ENCODE measurements around the gene SRRM5.
"Not testable (repeated sequence)": the region's sequence is repeated elsewhere in the genome, so short reads cannot be mapped to it uniquely, and the experiment has no call there.

Gene SRRM5

DNA sequence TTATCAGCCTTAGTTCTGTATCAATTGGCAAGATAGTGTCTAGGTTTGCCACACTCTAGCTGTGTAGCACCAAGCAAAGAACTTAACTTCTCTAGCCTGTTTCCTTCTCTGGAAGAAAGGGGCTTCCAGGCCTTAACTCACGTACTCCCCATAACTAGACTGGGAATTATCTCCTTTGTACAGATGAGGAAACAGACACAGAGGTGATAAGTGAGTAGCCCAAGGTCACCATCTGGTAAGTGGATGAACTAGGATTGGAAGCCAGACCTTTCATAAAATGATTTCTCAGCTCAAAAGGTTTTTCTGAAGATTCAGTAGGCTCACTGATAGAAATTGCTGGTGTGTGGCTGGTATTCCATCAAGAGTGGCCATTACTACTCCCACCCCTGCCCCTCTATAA lies 4.4 kb downstream of the SRRM5 start:
- no peak for DNase-seq (ENCODE audit: low read depth)

DNA sequence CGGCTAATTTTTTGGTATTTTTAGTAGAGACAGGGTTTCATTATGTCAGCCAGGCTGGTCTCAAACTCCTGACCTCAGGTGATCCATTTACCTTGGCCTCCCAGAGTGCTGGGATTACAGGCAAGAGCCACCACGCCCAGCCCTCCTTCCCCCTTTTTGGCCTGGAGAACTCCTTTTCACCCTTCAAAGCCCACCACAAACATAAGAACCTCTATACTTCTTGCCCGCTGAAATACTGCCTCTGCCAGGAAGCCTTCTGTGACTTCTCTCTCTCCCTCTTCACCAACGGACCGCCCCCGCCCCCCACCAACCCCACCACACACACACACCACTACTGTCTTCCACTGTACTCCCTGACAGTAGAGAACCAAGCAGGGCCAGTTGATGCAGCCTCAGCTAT lies 5.1 kb downstream of the SRRM5 start:
- DNase-seq (ENCODE audit: low read depth) = no peak

DNA sequence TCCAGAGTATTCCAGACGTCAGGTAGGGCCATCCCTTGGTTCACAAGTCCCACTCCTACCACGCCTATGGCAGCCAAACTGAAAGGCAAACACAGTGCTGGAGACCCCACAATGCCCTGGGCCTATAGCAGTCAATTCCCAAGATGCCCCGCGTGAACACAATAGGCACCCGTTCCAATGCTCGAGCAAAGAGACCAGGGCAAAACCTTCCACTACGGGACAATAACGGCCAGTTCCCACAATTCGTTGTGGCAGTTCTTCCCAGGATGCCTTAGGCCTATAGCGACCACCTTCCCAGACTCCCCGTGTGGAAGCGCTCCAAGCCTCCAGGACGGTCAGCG lies 7.0 kb downstream of the SRRM5 start:
- peak; percentile 55 for DNase-seq (ENCODE audit: low read depth)

DNA sequence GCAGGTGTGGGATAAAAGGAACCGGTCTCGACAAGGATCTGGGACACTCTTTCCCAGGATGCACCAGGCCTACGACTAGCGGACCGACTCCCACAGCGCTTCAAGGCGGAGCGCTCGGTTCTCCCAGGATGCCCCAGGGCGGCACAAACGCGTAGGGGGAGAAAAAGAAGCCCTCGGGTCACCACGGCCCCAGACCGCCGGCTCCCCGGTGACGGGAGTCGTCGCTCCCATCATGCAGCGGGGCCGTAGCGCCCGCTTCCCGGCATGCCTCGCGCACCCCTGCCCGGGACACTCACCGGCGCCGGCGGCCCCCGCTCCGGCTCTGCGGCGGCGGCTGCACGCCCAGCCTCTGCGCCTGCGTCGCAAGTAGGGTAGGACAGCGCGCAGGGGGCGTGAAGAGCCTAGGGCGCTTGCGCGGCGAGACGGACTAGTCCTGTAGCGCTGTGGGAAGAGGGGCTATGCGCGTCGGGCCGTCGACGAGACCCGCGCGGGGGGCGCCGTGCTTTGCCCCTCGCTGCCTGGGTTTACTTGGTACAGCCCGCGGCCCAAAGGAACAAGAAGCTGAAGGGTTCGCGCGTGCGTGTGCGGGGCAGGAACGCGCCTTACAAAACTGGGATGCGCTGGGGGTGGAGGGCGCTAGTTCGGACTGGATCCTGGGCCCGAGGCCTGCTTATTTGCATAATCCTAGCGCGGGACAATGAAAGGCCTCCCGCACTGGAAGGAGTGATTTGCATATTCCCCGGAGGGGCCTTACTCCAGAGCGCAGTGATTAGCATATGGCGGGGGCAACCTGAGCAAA lies 7.6 kb downstream of the SRRM5 start, which contains the start of gene ZNF428:
Gene ZNF428 (minus strand): TSS at position 368 of the 799 bp plus-strand sequence. CDS start 5,325 bp downstream, outside the sequence.
- DNase-seq (ENCODE audit: low read depth) = peak; percentile 87

DNA sequence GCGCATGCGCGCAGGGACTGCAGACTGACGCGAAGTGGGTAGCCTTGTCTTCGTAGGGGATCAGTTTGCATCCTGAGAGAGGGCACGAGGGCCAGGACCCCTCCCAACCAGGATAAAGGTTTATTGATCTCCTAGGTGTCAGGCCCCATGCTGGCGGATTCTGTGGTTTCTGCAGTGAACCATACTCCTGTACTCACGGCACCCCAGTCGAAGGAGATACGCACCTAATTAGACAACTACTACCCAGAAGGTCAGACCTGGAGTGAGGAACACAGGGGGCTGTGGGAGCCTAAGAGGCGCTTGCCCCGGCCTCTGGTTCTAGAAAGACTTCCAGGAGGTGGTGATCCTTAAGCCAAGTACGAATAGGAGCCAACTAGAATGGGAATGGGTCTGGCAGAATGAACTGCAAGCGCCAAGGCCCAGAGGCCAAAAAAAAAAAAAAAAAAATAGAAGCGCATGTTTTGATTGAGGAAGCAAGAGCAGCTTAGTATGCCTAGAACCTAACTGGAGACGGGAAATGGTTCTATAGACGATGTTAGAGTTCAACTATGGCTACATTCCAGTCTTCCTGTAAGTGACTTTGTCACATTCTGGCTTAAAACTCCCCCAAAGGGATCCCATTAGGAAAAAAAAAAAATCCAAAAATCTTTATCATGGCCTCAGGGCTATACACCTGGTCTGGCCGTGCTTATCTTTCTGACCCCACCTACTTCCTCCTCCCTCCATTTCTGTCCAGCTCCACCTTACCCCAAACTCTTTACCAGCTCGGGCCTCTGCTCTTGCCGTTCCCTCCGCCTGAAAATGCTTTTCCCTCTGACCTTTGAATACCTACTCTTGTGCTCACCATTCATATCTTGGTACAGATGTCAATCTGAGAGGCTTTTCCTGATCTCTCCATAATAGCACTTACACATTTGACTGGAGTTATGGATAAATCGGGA lies 8.4 kb downstream of the SRRM5 start:
- DNase-seq (ENCODE audit: low read depth) = no peak

DNA sequence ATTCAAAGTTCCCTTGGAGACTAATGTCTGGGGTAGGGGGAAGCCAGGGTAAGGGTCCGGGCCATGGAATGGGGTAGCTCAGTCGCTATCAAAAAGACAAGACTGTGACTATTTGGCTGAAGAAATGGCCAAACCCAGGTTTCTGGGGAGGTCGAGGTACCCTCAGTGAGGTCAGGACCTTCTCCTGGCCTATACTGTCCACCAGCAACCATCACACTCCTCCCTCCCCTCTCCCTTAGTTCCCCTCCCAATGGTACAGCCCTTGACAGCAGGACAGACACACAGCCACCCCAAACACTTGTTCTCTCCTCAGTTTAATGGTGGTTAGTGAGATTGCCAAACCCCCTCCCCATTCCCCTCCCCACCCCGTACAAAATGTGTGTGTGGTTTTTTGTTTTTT lies 10.2 kb downstream of the SRRM5 start:
- DNase-seq (ENCODE audit: low read depth) = no peak

DNA sequence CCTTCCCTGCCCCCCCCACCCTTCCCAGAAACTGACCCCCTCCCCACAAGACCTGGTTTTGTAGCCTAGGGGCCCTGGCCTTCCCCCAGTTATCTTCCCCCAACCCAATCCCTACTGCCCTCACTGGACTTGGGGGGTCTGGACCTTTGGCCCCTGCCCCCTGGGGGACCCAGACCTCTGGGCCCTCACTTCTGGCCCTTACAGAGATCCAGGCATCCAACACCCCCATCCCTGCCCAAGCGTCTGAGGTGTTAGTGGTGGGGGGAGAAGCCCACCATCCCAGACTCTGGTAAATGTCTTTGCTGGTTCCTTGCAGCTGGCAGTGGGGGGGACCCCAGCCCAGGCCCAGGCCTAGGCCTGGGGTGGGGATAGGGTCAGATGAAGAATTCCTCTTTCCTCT lies 11.1 kb downstream of the SRRM5 start:
- no peak for DNase-seq (ENCODE audit: low read depth)

DNA sequence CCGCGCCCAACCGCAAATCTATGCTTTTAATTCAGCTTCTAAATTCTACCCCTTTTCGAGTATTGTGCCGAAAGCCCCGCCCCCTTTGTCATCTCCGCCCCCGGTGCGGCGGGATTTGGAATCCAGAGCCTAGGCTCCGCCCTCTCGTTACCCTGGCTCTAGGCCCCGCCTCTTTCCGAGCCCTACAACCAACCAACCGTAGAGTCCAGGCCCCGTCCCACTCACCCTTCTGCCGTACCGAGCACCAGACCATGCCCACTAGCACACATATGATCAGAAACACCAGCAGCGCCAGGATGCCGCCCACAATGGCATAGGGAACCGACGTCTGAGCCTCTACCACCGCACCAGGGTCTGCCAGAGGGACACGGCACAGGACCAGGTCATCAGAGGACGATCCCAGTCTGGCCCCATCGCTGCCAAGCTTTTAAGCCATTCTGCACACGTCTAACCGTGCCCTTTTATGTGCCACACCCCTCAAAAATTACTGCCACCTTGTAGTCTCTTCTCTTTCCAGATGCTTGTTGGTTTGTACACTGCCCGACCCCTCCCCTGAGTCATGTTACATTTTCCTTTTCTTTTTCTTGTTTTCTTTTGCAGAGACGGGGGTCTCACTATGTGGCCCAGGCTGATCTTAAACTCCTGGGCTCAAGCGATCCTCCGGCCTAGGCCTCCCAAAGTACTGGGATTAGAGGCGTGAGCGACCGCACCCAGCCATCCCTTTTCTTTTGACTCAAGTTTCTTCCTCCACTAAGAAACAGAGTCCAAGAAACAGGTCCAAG lies 12.2 kb downstream of the SRRM5 start:
- no peak for DNase-seq (ENCODE audit: low read depth)

DNA sequence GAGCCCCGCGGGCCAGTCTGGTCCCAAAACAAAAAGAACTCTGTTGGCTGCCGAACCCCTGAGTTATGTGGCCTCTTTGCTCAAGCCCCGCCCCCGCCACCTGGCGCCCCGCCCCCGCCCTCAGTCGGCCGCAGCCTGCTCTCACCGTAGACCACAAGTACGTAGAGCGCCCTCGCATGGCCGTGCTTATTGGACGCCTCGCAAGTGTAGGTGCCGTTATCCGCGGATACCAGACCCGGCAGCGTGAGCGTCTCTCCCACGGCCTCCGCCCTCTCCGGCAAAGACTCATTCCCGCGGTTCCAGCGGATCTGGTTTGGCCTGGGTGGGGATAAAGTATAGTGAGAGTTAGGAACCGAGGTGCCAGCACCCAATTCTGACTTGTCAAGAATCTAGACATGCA lies 13.0 kb downstream of the SRRM5 start:
- no peak for DNase-seq (ENCODE audit: low read depth)

DNA sequence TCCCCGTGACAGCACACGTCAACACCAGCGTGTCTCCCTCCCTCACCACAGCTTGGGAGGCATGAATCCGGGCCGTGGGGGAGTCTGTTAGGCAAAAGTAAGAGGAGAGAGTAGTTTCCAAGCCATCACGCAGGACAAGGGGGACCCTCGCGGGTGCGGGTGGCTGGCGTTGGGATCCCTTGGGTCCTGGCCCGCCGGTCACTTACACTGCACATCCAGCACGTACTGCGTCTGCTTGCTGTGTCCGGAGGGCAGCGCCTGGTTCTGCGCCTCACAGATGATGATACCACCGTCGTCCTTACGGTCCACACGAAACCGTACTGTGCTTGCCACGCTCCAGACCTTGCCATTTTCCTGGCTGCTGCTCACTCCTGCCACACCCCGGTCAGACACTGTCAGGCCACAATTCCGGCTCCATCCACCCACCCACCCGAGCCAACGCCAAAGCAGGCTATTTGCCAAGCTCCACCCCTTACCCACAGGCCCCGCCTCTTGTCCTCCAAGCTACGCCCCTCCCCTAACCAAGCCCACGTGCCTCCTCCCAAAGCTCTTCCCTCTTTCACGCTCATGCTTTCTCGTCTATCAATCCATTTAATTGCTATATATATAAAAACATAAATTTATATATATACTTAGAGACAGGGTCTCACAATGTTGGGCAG lies 14.2 kb downstream of the SRRM5 start:
- peak; percentile 18 for DNase-seq (ENCODE audit: low read depth)

DNA sequence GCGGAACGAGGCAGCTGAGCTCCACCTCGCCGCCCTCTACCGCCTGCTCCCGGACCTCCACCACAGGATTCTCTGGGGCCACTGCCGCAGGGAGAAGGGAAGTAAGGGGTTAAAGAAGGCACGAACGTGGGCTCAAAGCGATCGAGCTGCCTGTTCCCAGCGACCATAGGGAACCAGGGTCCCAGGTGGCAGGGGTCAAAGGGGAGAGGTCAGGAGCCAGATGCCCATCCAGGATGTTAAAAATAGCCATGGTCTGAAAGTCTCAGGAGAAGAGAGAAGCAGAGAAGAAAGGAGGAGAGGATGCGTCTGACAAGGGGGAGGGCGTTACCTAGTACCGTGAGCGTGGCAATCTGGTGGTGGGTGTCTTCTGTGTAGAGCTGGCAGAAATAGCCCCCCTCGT lies 14.9 kb downstream of the SRRM5 start:
- no peak for DNase-seq (ENCODE audit: low read depth)

DNA sequence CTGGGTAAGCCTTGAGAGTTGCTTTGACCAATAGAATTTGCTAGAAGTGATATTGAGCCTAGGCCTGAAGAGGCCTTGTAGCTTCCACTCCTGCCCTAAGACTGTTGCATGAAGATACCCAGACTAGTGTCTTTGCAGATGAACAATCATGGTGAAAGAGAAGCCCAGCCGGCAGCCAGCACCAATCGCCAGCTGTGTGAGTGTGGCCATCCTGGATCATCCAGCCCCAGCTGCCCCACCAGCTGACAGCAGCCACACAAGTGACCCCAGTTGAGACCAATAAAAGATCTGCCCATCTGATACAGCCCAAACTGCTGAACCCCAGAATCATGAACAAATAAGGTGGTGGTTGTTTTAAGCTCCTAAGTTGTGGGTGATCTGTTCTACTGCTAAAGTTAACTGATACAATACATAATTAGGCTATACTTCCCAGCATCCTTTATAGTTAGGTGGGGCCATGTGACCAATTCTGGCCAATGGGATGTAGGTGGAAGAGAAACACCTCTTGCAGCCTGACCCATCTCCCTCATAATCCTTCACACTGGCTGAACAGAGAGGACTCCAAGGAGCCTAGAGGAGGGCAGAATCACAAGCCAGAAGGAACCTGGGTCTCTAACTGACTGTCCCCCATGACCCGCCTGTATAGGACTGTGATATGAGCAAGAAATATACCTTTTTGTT lies 16.9 kb downstream of the SRRM5 start:
- DNase-seq (ENCODE audit: low read depth) = no peak

DNA sequence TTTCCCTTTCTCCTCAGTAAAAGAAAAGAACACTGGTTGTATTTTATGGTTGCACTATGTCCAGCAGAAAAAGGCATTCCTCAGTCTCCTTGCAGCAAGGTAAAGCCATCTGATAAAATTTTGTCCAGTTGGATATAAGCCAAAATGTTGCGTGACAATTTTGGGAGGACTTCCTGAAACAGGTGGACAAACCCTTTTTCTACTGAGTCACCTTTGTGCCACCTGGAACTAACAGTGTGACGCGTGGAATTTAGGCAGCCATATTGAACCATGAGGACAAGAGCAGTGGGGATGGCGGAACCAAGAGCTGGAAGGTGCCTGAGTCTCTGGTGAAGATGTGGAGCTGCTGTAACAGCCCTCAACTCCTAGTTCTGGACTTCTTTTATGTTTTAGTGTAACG lies 19.6 kb downstream of the SRRM5 start:
- no peak for DNase-seq (ENCODE audit: low read depth)

DNA sequence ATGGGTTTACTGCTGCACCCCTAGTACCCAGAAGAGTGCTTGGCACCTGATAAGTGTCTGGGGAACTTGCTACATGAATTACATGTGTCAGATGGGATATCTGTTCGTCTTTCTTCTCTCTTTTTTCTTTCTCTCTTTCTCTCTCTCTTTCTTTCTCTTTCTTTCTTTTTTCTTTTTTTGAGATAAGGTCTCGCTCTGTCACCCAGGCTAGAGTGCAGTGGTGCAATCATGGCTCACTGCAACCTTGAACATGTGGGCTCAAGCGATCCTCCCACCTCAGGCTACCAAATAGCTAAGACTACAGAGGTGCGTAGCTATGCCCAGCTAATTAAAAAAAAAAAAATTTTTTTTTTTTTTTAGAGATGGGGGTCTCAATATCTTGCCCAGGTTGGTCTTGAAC lies 21.6 kb downstream of the SRRM5 start:
- no peak for DNase-seq (ENCODE audit: low read depth)

DNA sequence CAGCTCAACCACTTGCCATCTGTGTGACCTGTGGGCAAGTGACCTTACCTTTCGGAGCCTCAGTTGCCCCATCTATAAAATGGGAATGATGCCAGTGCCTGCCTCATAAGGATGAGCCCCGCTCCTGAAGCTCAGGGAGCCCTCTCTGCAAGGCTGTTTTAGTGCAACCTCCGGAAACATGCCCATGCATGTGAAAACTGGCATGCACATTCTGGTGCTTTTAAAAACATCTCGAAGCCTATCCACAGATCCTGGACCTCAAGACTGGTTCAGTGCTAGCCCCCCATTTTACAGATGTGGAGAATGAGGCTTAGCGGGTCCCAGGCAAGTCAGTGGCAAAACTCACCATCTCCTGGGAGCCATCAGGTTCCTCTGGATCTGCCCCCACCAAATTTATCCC lies 22.2 kb downstream of the SRRM5 start:
- no peak for DNase-seq (ENCODE audit: low read depth)

DNA sequence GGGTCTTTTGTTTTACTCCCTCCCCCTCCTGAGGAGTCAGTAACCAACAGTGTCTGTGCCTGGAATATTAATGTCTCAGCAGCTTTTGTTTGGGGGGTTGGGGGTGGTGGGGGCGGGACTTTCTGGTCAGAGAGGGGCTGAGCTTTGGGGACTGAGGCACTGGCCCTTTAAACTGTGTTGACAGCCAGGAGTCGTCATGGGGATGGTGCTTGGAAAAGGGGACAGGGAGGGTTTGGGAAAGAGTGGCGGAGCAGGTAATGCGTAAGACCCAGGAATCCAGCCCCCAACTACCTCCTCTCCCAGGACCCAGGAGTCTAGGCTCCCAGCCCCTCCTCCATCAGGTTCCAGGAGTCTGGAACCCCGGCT lies 22.6 kb downstream of the SRRM5 start:
- DNase-seq (ENCODE audit: low read depth) = no peak

DNA sequence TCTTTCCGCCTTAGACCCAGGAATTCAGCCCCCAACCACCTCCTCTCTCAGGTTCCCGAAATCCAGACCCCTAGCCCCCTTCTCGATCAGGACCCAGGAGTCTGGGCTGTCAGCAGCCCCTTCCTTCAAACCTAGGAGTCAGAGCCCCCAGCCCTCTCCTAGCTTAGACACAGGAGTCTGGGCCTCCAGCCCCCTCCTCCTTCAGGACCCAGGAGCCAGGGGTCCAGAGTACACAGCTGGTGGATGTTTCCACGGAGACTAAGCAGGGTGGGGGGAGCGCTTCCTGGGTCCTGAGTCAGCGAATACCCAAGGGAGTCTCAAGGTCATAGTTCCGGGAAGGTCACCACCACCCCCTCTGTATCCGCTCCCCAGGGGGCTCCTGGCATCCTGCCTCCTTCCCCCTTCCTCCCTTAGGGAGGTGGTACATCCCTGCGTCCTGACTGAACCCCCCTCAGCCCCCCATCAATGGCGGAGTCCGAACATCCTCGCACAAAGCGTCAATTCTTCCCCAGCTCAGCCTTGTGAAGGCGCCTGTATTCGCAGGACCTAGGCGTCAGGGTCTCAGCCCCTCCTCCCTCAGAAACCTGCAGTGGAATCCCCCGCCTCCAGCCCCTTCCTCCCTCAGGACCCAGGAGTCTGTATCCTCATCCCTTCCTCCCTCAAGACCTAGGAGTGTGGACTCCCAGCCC lies 23.1 kb downstream of the SRRM5 start:
- DNase-seq (ENCODE audit: low read depth) = no peak

DNA sequence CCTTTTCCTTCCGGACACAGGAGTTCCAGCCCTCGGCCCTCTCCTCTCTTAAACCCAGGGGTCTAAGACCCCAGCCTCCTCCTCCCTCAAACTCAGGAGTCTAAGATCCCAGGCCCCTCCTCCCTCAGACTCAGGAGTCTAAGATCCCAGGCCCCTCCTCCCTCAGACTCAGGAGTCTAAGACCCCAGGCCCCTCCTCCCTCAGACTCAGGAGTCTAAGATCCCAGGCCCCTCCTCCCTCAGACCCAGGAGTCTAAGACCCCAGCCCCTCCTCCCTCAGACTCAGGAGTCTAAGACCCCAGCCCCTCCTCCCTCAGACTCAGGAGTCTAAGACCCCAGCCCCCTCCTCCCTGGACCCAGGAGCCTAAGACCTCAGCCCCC lies 23.7 kb downstream of the SRRM5 start:
- not testable (repeated sequence) for DNase-seq (ENCODE audit: low read depth)

DNA sequence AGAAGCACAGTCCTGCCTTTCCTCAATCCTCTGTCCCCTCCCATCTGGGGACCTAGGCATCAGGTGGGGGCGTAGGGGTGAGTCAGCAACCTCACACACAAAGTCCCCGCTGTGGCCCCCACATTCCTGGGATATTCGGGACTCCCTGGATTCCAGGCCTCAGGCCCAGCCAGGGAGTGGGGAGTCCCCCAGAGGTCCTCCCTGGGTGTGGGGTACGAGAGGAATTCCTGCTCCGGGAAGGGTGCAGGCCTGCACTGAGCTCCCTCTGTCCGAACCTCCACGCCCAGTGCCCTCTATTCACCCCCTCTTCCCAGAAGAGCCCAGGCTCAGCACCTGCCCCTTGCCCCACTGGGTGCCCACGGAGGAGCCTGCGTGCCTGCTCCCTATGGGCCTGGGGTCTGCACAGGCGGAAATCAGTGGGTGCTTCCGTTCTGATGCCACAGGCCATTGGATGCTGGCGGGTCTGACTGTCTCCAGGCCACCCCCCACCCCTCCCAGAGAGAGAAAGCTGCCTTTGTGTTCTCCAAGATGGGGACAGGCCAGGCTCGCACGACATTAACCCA lies 24.3 kb downstream of the SRRM5 start:
- peak; percentile 45 for DNase-seq (ENCODE audit: low read depth)

DNA sequence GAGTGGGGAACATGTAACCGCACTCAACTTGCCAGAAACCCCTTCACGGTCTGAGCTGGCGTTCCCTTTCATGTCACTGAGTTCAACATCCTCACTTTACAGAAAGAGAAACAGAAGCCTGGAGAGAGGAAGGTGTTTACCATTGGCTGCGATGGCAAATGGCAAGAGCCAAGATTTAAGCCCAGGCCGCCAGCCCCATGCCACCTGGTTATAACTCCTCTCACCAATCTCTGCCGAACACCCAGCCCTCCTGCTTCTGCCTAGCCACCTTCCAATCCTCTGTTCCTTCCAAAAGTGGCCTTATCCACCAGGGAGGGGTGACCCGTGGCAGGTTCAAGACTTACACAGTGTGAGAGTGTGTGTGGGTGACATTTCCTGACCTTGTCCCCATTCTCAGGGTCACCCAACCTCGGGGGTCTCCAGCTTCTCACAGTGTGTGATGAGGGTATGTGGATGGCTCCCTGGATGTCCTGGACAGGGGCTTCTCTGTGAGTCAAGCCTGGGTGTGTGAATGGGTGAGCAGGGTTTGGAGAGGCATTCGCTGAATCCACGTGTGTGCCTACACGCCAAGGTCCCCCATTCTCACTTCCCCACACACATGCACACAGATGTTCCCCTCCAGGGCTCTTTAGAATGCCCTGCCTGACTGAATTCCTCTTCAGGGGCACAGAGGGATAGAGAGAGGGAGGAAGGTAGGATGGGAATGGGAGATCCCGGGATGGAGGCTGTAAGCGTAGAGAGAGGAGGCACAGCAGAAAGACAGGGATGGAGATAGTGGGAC lies 26.5 kb downstream of the SRRM5 start:
- no peak for DNase-seq (ENCODE audit: low read depth)

Measured in ELR (cell line).